ENCODE measurements around the gene TLCD4.
"Not testable (repeated sequence)": the region's sequence is repeated elsewhere in the genome, so short reads cannot be mapped to it uniquely, and the experiment has no call there.

The TLCD4 gene

DNA sequence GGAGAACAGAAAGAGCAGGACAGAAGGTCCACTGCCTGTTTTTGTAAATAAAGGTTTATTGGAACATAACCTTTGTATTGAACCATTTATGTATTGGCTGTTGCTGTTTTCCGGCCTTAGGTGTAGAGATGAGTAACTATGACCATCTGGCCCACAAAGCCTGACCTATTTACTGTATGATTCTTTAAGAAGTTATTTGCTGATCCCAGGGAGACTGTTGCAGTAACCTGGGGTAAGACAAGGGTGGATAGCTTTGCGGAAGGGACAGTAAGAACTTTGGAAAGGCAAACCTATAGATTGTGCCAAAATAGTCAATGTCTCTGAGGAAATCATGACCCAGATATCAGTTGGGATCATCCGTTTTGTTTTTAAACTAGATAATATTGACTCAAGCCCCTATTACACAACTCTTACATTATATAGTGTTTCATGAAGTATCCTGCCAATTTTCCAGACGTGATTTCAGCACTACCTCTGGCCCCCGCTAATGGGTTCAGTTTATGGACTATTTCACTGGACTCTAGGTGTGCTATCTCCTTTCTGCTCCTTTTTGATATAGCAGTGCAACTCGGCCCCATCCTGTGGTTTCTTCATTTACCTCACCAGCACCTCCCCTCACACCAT is 20.8 kb upstream of the TLCD4 start:
- DNase-seq: no peak

DNA sequence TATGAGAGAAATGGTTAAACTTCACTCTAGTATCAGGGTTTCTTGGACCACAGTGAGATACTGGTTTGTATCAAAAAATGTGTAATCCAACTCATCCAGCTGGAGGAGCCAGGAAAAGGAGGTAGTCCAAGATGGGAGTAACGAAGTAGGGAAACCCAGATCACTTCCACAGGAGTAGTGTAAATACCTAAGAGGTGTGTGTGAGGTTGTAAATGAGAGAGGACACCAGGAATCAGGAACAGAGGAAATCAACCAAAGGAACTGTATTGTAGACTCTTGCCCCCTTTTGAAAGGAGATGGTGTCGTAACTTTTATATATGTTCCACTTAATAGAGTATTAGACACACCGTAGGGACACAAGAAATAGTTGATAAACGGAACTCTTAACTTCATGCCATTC is 19.7 kb upstream of the TLCD4 start:
- DNase-seq: no peak

DNA sequence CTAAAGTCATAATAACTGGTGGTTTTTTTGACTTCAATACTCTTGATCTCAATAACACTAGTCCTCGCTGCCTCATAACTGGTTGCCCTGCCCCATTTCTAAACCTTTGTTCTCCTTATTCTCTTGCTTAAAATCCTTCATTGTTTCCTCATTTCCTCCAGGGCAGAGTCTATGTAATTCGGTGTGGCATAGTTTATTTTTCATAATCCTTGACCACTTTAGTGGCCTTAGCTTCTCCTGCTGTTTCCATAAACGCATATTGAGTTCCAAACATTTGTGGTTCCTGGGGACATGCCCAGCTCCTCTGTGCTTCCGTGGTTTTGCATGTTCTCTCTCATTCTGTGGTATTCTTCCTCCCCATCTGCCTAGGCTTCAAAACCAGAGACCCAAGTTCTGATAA is 19.0 kb upstream of the TLCD4 start:
- no peak for DNase-seq

DNA sequence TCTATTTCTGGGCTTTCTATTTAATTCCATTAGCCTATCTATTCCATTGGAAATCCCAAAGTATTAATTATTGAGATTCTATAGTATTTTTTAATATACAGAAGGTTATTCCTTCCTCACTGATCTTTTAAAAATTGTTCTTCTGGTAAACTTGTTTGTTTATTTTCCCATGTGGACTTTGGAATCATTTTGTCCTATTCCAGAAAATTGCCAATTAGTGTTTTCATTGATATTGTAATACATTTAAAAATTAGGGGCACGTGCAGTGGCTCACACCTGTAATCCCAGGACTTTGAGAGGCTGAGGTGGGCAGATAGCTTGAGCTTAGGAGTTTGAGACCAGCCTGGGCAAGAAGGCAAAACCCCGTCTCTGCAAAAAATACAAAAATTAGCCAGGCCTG is 8.4 kb upstream of the TLCD4 start:
- no peak for DNase-seq

DNA sequence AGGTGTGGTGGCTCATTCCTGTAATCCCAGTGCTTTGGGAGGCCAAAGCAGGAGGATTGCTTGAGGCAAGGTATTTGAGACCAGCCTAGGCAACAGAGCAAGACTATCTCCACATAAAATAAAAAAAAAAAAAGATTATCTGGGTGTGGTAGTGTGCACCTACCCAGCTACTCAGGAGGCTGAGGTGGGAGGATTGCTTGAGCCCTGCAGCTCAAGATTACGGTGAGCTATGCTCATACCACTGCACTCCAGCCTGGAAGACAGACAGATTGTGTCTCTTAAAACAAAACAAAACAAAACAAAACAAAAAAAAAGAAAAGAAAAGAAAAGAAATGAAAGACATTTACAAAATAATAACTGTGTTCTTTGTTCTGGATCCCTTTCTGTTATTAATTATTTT is 6.1 kb upstream of the TLCD4 start:
- DNase-seq: no peak

DNA sequence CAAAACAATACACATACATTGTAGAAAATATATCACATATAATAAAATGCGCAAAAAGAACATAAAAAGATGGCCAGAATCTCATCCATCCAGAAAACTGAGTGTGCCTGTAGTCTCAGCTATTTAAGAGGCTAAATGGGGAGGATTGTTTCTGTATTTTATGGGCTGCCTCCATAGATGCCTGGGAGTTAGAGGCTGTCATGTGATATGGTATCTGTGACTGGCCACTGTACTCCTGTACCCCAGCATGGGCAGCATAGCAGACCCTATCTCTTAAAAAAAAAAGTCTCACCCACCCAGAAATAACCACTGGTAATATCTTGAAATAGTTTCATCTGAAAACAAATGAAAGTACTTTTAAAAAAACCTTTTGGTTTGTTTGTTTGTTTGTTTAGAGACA is 3.5 kb upstream of the TLCD4 start:
- DNase-seq: no peak

DNA sequence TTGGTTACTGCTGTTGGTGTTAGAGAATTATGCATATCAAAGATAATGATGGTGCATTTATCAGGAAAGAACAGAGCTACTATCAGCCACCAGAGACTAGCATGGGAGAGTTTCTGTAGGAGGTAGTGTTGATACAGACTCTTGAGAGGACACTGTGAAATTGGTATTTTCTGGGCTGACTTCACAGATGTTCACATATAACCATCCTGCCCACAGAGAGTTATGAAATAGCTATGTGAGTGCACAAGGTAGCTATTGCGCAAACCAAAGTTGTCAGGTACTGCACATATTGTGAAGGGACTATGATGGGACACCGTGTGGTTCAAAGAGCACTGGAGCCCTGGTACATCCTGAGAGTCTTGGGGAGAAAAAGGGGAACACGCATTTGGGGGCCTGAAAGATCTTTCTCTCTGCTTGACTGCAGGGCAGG is 1.4 kb upstream of the TLCD4 start:
- DNase-seq: no peak

DNA sequence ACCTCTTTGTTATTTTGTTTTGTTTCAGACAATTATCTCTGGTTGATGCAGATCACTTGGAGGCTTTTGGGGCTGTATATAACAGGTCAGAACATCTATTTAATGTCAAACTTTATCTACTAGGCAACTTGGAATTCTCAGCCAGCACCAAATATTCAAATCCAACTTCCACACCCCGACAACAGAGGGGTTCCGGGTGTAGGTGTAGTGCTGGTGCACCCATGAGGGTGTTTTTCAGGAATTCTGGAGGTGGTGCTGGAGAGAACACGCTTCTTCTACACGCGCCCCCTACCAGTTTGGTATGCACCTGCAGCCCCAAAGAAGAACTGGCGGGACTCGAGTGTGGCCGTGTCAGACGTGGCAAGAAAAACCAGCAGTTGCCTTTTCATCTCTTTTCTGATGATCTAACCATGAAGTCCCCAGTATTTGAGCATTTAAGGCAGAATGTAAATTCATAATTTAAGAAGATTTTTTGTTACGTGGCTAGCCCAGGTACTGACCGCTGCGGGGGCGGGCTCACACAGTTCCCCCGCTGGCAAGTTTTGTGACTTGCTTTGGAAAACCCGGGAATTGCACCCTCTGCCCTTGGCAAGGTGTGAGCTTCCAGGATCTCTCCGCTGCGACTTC is 462 bp upstream of the TLCD4 start:
- peak; percentile 48 for DNase-seq

DNA sequence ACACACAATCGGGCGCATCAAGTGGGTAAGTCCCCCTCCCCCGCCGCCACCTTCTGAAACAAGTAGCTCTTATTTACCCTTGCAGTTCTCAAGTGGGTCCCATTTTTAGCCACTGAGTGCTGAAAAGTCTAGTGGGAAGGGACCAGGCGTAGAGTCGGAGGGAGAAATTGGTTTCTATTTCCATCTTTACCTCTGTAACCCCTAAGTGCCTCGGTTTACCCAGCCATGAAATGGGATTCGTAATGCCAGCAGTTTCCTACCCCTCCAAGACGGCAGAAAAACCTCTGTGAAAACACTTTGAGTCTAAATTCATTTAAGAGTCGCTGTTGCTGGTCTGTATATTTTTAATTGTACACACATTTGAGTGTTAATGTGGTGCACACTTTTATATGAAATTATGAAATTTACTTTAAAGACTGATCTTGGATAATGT is 928 bp downstream of the TLCD4 start:
- DNase-seq: no peak

DNA sequence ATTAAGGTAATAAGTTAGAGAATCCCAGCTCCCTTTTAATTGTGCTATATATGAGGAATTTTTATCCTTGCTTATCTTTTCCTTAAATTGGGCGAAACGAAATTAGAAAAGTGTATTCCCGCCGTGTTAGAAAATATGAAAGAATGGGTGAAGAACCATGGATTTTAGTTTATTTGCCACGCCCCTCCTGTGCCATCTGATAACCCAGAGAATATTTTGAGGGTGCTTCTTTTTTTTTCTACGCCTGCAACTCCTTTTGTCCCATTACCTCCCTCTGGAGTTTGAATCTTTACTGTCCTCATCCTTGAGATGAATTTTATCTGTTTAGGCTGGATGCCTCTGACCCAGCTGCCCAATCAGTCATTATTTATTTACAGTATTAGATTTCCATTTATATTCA is 1.6 kb downstream of the TLCD4 start:
- no peak for DNase-seq

DNA sequence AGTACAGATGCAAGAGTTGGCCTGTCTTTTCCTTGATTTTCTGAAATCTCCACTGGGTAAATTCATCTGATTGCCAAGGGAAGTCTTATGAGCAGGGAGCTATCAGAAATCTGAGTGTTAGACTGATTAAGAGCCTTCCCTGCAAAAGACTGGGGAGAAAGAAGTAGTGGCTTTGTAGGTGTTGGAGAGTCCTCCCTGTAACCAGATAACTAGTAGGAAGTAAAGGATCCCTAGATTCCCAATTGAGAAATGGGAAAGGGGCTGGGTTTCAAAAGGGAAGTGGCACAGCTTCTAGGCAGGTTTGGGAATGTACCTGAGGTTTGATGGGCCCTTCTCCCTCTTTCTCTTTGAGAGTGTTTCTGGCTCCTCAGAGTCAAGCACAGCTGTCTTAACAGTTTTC is 2.1 kb downstream of the TLCD4 start:
- no peak for DNase-seq

DNA sequence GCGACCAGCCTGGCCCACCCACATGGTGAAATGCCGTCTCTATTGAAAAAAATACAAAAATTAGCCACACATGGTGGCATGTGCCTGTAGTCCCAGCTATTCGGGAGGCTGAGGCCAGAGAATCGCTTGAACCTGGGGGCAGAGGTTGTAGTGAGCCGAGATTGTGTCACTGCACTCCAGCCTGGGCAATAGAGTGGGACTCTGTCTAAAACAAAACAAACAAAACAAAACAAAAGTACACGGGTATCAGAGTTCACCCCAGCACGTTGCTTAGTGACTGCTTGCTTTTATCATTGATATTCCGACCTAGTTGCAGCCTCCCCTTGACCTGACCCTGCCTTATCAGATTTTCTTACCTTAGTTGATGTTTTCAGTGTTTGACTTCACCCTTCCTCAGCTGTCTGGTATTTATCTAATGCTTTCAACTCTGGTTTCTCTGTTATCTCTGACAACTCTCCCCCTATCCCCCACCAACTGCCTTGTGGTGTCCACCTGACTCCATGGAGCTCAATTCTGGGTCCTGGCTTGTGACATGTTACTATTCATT is 5.1 kb downstream of the TLCD4 start:
- no peak for DNase-seq

DNA sequence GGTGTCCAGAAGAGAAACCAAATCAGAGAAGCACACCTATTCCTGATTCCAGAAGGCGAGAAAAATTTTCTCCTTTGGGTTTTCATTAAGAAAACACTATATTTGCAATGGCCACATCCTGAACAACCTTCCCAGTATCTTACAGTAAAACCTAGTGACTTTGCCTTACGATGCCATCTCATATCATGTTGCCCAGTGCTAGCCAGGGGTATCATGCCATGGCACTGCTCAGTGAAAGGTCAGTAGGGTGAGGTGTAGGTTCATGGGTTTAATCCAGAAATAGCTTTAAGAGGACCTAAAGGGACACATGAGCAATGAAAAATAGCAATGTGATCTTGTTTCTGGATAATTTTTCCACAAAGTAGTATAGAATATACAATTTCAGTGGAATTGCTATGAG is 7.2 kb downstream of the TLCD4 start:
- DNase-seq: no peak

DNA sequence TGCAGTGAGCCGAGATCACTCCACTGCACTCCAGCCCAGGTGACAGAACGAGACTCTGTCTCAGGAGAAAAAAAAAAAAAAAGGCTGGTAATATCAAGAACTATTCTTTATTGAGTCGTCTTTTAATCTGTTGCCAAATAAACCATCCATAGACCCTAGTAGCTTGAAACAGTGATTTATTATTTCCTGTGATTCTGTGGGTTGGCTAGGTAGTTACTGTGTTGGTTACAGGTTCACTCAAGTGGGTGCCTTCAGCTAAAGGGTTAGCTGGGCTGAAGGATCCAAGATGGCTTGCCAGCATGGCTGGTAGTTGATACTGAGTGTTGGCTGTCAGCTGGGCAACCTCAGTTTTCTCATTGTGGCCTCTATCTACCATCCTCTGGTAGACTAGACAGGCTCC is 9.2 kb downstream of the TLCD4 start:
- DNase-seq: no peak

DNA sequence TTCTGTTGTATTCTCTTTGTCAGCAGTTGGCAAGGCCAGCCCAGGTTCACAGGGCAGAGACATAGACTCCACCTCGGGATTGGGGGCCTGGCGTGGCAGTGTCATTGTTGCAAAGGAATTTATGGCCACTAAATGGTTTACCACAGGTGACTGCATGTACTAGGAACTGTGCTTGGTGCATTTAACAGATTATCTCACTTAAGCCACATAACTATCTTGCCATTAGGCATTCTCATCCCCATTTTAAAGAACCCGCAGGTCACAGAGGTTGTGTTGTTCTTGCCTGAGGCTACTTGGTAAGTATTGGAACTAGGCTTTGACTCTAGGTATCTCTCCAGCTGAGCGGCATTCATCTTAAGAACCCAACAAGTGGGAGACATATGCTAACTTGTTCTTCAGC is 9.7 kb downstream of the TLCD4 start:
- no peak for DNase-seq

DNA sequence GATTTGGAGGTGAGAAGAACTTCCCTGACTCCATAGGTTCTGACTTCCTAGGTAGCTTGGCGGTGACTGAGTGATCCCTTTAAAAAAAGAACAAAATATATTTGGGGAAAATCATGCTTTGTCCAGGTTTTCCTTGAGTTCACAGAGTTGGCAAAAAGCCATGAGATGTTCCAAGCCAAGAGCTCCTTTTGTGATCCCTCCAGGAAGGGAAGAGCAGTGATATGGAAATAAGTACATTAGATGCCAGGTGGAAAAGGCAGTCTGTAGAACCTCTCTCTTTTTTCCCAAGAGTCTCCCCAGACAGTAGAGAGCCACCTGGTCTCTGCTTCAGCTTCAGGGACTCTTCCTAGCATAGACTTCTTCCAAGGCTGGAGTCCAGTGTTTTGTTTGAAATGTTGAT is 10.2 kb downstream of the TLCD4 start:
- DNase-seq: no peak

DNA sequence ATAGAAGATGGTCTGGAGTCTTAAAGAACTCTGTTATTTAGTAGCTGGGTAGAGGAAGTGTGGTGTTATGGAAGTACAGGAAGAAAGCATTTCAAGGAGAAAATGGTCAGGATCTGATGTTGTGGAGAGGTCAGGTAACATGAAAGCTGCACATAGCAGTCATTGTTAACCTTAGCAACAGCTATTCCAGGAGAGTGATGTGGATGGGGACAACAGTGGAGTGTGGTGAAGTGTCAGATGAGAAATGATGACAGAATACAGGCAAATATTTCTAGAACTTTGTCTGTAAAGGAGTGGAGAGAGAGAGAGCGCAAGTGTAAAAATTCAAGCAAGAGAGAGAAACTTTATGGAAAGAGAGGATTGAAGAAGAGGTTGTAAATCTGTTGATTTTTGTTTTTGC is 15.6 kb downstream of the TLCD4 start:
- DNase-seq: no peak

DNA sequence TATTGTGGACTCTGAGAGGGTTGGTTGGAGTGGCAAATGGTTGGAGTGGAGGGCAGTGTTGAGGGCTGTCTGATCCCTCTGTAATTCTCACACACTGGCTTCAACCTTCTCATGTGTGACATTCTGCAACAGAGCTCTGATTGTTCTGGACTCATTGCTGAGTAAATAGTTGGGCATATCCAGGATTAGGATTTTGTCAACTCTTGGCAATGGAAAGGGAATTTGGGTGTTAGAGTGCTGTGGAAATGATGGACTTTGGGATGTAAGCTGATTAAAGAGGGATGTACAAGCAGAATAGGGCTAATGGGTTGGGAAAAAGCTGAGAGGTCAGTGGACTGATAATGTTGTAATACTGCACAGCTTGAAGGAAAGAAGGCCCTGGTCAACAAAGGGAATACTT is 16.5 kb downstream of the TLCD4 start:
- DNase-seq: no peak

DNA sequence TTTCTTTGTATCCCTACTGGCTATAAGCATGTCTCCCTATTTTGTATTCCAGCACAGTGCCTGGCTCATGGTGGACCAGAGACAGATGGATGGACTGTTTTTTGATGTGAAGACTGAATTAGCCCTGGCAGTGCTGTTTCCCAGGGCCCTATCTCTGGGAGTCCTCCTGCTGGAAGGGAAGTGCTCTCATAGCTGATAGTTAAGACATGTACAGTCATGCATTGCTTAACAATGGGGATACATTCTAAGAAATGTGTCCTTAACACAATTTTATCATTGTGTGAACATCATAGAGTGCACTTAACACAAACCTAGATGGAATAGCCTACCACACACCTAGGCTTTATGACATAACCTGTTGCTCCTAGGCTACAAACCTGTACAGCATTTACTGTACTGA is 21.1 kb downstream of the TLCD4 start:
- DNase-seq: no peak

DNA sequence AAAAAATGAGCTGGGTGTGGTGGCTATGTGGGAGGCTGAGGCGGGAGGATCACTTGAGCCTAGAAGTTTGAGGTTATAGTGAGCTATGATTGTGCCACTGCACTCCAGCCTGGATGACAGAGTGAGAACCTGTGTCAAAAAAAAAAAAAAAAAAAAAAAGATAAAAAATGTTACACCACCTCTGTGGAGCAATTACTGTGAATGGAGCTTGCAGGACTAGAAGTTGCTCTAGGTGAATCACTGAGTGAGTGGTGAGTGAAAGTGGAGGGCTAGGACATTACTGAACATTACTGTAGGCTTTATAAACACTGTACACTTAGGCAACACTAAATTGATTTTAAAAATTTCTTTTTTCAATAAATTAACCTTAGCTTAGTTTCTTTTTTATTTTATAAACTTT is 21.9 kb downstream of the TLCD4 start:
- no peak for DNase-seq

DNA sequence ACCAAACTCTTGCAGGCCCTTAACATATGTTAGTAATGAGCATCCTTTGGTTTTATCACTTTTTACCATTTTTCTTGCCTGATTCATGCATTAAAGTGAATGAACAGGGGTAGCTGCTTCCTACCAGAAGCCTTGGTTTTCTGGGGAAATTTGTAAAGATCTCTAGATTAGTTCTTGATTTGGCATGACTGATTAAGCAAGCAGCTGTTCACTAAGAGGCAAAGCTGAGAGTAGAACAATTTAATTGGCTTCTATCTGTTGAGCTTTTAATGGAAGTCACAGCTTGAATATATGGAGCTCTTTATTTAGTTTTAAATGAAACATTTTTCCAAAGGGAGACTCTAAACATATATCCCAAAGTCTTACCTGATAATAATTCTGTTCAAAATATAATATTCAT is 23.6 kb downstream of the TLCD4 start:
- no peak for DNase-seq

DNA sequence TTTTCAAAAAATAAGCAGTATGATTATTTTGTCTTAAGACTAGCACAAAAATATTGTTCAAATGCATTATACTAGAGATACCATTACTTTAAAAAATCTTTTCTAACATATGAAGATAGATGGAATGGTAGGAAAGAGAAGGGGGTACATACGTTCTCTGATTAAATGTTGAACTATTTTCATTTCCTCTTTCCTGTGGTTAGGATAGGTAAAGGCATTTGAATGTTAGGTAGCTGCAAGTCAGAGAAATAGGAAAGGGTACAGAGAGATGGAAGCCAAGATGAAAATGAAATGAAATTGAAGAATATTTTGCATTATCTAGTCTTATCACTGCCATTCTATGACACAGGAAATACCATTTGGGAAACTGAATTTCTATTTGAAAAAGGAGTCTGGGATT is 28.3 kb downstream of the TLCD4 start:
- no peak for DNase-seq

DNA sequence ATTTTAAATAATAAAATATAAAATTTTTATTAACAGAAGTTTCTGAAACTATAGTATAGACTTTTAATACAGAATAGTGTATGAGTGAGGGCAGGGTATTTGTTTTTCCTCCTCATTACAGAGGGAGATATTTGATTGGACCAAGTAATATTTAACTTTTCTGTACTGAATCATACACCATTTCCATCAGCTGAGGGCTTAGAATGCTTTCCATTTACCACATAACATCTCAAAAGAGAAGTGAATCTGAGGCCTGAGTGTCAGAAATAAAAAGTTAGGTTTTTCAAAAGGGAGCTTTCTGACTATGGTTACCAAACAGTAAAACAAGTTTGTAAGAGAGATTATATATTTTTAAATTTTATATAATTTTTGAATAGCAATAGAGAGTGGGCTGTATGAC is 29.5 kb downstream of the TLCD4 start:
- DNase-seq: no peak

DNA sequence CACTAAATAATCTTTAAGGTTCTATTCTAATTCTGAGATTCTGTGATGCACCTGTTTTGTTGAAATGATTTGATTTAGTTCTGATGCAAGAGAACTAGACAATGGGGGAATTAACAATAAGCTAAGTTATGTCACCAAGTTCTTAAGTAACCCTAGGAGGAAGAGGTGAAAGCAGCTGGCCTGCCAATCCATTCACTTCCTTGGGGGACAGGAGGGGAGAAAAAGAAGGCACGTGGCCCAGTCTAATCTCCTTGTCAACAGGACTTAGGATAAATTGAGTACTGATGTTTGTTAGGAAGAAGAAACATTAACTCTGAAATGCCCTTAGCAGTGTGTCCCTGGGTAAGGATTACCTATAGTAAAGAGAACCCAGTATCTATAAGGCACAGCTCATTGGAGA is 36.9 kb downstream of the TLCD4 start:
- DNase-seq: no peak

DNA sequence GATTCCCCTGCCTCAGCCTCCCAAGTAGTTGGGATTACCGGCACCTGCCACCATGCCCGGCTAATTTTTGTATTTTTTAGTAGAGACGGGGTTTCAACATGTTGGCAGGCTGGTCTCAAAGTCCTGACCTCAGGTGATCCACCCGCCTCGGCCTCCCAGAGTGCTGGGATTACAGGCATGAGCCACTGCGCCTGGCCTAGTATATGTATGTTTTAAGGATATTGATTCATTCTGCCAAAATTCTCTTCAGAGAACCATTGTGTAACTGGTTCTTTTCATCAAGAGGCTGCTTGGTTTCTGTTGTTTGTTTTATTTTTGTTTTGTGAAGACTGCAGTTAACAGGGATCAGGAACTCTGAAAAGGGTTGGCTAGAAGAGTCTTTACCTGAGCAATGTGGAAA is 48.4 kb downstream of the TLCD4 start:
- not testable (repeated sequence) for DNase-seq
